ENCODE data around the gene EBLN1.
"Not testable (repeated sequence)": the region's sequence is repeated elsewhere in the genome, so short reads cannot be mapped to it uniquely, and the experiment has no call there.

DNA sequence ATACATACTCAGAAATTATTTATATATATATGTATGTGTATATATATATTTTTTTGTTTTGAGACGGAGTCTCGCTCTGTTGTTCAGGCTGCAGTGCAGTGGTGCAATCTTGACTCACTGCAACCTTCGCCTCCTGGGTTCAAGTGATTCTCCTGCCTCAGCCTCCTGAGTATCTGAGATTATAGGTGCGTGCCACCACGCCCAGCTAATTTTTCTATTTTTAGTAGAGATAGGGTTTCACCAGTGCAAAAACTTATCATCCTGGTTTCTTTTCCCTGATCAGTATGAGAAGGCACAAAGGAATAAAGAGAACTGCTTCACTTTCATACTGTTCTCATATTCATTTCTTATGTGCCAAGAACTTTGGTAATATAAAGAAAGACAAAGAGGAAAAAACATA is 731 bp downstream of the EBLN1 start:
- TF ChIP-seq, protein P1, sequence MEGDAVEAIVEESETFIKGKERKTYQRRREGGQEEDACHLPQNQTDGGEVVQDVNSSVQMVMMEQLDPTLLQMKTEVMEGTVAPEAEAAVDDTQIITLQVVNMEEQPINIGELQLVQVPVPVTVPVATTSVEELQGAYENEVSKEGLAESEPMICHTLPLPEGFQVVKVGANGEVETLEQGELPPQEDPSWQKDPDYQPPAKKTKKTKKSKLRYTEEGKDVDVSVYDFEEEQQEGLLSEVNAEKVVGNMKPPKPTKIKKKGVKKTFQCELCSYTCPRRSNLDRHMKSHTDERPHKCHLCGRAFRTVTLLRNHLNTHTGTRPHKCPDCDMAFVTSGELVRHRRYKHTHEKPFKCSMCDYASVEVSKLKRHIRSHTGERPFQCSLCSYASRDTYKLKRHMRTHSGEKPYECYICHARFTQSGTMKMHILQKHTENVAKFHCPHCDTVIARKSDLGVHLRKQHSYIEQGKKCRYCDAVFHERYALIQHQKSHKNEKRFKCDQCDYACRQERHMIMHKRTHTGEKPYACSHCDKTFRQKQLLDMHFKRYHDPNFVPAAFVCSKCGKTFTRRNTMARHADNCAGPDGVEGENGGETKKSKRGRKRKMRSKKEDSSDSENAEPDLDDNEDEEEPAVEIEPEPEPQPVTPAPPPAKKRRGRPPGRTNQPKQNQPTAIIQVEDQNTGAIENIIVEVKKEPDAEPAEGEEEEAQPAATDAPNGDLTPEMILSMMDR (optimal IDR thresholded peaks at IDR 0.05 in 1 of 3, IDR thresholded peaks at IDR 0.05 in 1 of 3, conservative IDR thresholded peaks at IDR 0.05 in 1 of 3; ENCODE audit: extremely low read depth in 1 of 3, insufficient read depth in 2 of 3, low read length in 3 of 3), result not testable (repeated sequence)
- TF ChIP-seq EZH2 (IDR thresholded peaks at IDR 0.05; ENCODE audit: low read length), result not testable (repeated sequence)
